Activated naive CD4-positive, alpha-beta T cell treated with anti-CD3 and anti-CD28 coated beads, Interleukin-2, amount 50 U/mL, for 72 hours (primary cell): ENCODE measurements around the gene TUBGCP5. TPM values are rescaled to one million over a fixed set of nuclear protein-coding genes. Genes with fewer than 3 reads are reported as not detected.
"Not testable (repeated sequence)": the region's sequence is repeated elsewhere in the genome, so short reads cannot be mapped to it uniquely, and the experiment has no call there.

Experiments
- ATAC-seq, 2 donors: fragments of 150-1000 bp; cut with Tn5 transposase; 2 replicates each; pipeline ENCODE4 v1.10.0; 2021; ENCODE audit warnings: mild to moderate bottlenecking in 2 of 2, moderate library complexity in 2 of 2
- DNase-seq, 2 donors: peaks; one replicate each; pipeline ENCODE4 v3.0.0; 2021 to 2022; ENCODE audit warnings: low spot score in 2 of 2
- H3K27ac Mint-ChIP-seq, 2 donors: one replicate each; pipeline ENCODE4 v1.8.0; 2022; ENCODE audit warnings: mild to moderate bottlenecking in 2 of 2, mixed read lengths in 2 of 2
- H3K36me3 Mint-ChIP-seq, 2 donors: one replicate each; pipeline ENCODE4 v1.8.0; 2022; ENCODE audit warnings: mixed read lengths in 2 of 2
- H3K9me3 Mint-ChIP-seq, 2 donors: one replicate each; pipeline ENCODE4 v1.8.0; 2022; ENCODE audit warnings: mixed read lengths in 2 of 2
- total RNA-seq, 2 donors: library from RNA; stranded (reverse); gene quantifications; one replicate each; pipeline ENCODE4 v1.2.3, GENCODE V29; 2022

TUBGCP5 gene
- total RNA-seq, 2 donors from 2014 or later = 12.3 to 13.3 TPM

DNA sequence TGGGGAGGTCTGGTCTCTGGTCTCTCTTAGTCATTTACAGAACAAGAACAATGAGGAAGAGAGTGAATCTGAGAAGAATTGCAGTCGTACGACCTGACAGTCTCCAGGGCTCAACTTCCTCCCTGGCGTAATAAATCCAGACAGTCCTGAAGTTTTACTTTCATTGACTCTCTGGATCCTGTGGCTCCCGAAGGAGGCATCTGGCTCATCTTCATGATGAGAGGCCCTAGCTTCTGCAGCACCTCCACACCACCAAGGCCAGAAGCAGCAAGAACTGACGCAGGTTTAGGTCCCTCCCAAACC is 47.4 kb downstream of the TUBGCP5 start:
- no peak for DNase-seq
- no peak for ATAC-seq

DNA sequence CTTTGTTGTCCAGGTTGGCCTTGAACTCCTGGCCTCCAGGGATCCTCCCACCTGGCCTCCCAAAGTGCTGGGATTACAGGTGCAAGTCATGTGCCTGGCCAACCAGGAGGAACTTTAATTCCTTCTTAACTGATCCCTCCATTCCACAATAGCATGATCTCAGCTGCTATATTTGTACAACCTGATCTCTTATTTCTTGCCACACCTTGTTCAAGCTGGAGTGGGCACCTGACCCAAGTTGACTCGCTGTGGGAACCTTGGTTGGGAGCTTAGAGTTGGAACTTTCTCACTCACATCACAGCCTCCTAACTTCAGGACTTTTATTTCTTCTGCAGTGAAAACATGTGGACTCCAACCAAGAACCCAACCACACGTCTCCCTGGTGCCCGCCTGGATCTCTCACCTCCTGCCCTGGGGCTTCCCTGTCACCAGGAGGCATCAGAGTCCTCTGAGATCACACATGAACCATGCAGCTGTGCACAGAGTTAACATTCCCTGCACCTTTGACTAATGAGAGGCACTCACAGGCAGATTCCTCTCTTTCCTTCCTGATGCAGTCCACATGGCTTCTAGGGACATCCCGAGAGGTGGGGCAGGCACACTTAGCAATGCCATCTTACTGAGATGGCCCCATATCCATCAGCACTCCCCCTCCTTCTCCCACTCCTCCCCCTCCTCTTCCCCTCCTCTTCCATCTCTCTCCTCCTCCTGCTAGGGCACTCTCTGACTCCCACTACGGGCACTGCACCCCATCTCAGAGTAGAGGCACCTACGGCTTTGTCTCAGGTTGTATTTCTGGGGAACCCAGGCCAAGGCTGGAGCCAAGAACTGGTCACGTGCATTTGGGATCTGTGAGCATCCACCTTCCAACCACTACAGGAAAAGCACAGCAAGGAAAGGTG is 49.5 kb downstream of the TUBGCP5 start:
- DNase-seq (no peak), ATAC-seq (no peak)
- Mint-ChIP-seq H3K36me3 (no peaks in the 10 kb centered on the region), H3K9me3 (no peaks in the 10 kb centered on the region), H3K27ac (no peak overlapping the region)

More for the DNA sequence above, 47.4 kb downstream of the TUBGCP5 start:
- H3K9me3 Mint-ChIP-seq = no peaks in the 10 kb centered on the region
- no peak overlapping the region for H3K27ac Mint-ChIP-seq
- peaks cover 0 to 2% of the 10 kb centered on the region in 2 donors for H3K36me3 Mint-ChIP-seq

DNA sequence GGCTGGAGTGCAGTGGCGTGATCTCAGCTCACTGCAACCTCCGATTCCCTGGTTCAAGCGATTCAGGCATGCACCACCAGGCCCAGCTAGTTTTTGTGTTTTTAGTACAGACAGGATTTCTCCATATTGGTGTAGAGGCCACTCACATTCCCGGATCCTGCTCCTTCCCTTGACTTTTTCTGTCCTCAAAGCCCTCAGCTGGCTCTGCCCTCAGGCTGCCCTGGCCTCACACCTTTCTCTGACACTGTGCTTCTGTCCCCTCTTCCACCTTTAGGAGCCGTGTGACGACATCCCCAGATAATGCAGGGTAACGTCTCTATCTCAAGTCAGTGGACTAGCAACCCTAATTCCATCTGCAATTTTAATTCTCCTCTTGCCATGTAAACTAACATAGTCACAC is 50.6 kb downstream of the TUBGCP5 start:
- ATAC-seq (no peak), DNase-seq (no peak)
- H3K27ac Mint-ChIP-seq = no peak overlapping the region
- no peaks in the 10 kb centered on the region for H3K36me3 Mint-ChIP-seq
- H3K9me3 Mint-ChIP-seq = no peaks in the 10 kb centered on the region

DNA sequence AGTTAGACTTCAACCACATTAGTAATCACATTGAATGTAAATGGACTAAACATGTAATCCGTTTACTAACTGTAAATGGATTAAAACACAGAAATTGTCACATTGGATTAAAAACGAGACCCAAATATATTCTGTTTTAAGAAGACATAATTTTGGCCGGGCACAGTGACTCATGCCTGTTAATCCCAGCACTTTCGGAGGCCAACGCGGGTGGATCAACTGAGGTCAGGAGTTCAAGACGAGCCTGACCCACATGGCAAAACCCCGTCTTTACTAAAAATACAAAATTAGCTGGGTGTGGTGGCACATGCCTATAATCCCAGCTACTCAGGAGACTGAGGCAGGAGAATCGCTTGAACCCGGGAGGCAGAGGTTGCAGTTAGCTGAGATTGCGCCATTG is 57.4 kb downstream of the TUBGCP5 start:
- H3K27ac Mint-ChIP-seq, ATAC-seq, H3K9me3 Mint-ChIP-seq, DNase-seq, H3K36me3 Mint-ChIP-seq: not testable (repeated sequence)

DNA sequence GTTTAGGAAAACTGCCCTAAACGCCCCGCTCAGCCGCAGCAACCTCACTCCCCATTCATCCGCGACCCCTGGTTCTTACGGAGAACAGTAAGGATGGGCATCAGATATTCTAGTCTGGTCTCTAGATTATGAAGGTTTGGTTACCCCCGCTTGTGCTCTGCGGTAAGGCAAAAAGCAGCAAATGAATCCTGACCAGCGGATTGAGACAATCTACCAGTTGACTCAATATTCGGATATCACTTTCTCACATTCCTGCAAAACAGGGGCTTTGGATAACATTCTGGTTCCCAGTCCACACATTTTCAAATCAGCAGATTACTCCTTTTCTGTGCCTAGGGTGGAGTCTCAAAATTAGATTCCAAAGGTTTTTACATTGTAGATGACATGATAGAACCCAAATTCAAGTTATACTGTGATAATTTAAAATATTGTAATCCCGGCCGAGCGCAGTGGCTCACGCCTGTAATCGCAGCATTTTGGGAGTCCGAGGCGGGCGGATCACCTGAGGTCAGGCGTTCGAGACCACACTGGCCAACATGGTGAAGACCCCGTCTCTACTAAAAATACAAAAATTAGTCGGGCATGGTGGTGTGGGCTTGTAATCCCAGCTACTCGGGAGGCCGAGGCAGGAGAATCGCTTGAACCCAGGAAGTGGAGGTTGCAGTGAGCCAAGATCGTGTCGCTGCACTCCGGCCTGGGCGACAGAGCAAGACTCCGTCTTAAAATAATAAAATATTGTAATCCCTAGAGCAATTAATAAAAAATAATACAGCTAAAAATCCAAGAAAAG is 58.1 kb downstream of the TUBGCP5 start:
- Mint-ChIP-seq H3K27ac (no peak overlapping the region), H3K36me3 (peaks cover 6 to 9% of the 10 kb centered on the region in 2 donors), H3K9me3 (no peaks in the 10 kb centered on the region)
- DNase-seq (no peak), ATAC-seq (no peak)

DNA sequence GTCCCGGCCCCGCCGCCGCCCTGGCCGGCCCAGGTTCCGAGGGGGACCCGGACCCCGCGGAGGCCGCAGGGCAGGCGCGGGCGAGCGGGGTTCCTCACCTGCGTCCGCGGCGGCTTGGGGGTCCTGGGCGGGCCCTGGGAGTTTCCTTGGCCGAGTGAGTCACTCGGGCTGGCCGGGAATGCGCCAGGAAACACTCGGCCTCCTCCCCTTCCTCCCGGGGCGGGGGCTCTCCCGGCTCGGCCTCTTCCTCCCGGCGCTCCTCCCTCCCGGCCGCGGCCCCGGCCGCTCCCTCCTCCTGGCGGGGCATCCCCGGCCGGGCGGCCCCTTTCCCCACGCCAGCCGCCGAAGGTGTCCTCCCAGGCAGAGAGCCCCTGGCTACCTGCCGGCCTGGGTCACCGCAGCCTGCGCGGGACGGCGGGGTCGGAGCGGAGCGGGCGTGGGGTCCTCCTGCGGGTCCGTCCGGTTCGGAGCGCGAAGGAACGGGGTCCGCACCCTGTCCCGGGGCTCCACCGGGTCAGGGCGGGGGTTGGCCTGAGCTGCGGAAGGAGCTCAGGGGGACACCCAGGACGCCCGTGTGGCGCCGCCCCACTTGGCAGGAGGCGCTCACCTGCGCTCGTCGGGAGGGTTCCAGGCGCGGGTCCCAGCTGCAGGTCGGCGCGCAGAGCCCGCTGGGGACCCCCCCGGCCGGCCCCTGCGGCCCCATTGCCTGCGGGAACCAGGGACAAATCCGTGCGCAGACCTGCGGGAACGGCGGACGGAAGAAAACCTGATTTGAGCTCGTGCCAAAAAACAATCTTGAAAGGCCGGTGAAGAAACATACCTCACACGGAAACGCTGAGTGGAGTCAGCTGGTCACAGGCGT is 58.9 kb downstream of the TUBGCP5 start, which contains the start of gene CYFIP1:
Gene CYFIP1, minus strand, starts transcription at position 180 of the 862 bp plus-strand sequence. CDS start 33,083 bp downstream, outside the sequence.
- DNase-seq (peak; percentile 20 to 78), ATAC-seq (peak; percentile 49 to 86)
- H3K27ac Mint-ChIP-seq = no peak within 1 kb of the TSS
- H3K9me3 Mint-ChIP-seq = no peaks in the 10 kb centered on the region
- H3K36me3 Mint-ChIP-seq = peaks cover 6 to 9% of the 10 kb centered on the region in 2 donors

DNA sequence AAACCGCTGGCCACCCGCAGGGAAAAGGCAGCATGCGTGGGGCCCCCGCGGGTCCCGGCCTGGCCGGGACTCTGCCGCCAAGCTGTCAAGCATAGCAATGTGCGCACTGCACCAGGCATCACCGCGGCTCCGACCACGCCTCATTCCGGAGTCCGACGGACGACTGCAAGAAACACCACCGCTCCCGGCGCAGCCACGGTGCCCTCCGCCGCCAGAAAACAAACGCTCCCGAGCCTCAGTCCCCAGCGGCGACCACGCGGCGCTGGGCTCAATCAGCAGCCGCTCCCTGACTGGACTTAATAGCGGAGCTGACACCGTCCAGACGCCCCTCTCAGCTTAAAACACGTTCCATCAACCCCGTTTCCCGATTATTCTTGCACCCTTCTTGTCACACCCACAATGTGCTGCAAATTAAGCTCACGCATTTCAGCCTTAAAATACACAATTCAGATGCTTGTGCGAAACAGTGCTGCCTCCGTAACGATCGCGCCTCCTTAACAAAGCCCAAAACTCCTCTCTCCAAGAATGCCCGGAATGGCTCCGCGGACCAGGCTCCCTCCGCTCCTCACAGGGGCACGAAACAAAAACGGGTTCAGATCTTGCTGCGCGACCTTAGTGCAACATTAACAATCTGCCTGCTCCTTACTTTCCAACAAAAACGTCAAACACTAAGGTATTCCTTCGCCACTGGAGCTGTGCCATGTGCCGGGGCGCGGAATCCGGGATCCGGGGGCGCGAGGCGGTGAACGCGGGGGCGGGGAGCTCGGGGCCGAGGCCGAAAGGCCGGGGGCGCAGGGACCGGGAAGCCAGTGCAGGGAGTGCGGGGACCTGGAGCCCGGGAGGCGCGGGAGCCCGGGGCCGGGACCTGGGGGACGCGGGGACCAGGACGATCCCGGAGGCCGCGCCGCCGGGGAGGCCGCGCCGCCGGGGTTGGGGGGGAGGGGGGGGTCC is 59.9 kb downstream of the TUBGCP5 start:
- Mint-ChIP-seq H3K36me3 (peaks cover 6 to 9% of the 10 kb centered on the region in 2 donors), H3K9me3 (no peaks in the 10 kb centered on the region), H3K27ac (no peak overlapping the region)
- DNase-seq (peak in 1 of 2 donors; percentile 39), ATAC-seq (peak; percentile 39 to 77)

DNA sequence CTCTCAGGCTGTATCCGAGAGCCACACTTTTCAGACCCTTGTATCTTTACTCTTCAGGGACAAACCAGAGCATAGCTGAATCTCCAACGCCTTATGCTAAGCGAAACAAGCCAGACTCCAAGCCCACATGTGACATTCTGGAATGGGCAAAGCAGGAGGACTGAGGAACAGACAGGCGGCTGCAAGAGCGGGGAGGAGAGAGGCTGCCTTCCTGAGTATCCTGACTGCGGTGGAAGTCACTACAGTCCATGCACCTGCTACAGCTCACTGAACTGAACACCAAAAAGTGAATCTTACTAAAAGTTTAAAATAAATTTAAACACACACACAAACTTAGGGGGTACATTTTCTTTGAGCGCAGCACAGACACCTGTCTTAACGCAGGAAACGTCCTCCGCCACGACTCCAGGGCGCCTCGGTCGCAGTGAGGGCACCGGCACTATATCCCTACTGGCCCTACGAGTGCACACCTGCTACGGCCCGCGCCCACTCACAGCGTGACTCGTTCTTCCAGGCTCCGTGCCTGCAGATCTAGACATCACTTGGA is 60.6 kb downstream of the TUBGCP5 start:
- ATAC-seq (peak; percentile 16 to 62), DNase-seq (no peak)
- Mint-ChIP-seq H3K36me3 (peaks cover 6 to 9% of the 10 kb centered on the region in 2 donors), H3K9me3 (no peaks in the 10 kb centered on the region), H3K27ac (no peak overlapping the region)

DNA sequence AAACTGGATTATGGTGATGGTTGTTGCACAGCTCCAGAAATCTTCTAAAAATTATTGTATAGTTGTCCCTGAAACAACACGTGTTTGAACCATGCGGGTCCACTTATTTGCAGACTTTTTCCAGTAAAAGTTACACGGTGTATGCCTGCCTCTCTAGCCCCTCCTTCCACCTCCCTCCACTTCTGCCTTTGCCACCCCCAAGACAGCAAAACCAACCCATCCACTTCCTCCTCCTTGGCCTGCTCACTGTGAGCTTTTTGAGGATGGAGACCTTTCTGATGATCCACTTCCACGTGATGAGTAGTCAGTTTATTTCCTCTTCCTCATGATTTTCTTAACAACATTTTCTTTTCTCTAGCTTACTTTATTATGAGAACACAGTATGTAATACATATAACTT is 64.6 kb downstream of the TUBGCP5 start:
- H3K36me3 Mint-ChIP-seq = peaks cover 5 to 8% of the 10 kb centered on the region in 2 donors
- no peak overlapping the region for H3K27ac Mint-ChIP-seq
- no peak for ATAC-seq
- DNase-seq = no peak
- no peaks in the 10 kb centered on the region for H3K9me3 Mint-ChIP-seq

DNA sequence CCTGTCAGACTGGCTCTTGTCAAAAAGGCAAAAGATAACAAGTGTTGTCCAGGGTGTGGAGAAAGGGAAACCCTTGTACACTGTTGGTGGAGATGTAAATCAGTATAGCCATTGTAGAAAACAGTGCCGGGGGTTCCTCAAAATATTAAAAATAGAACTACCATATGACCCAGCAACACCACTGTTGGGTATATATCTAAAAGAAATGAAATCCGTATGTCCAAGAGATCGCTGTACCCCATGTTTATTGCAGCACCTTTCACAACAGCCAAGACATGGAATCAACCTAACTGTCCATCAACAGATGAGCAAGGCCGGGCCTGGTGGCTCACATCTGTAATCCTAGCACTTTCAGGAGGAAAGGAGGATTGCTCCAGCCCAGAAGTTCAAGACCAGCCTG is 65.4 kb downstream of the TUBGCP5 start:
- H3K9me3 Mint-ChIP-seq = peaks cover 0 to 3% of the 10 kb centered on the region in 2 donors
- DNase-seq (no peak), ATAC-seq (no peak)
- no peak overlapping the region for H3K27ac Mint-ChIP-seq
- H3K36me3 Mint-ChIP-seq = peaks cover 6% of the 10 kb centered on the region in 2 donors

DNA sequence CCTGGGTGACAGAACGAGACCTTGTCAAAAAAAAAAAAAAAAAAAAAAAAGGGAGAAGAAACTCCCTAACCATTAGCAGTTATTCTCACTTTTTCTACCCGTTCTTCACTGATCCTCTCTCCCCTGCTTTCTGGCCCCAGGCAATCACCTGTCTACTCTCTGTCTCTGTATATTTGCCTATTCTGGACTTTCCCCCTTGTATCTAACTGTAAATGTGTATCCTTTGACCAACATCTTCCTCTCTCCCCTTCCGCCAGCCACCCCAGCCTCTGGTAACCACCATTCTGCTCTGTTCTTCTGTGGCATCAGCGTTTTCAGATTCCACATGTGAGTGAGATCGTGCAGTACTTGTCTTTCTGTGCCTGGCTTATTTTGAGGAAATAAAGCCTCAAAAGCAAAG is 66.1 kb downstream of the TUBGCP5 start:
- Mint-ChIP-seq H3K27ac (no peak overlapping the region), H3K9me3 (peaks cover 0 to 3% of the 10 kb centered on the region in 2 donors), H3K36me3 (peaks cover 6% of the 10 kb centered on the region in 2 donors)
- DNase-seq (no peak), ATAC-seq (no peak)

DNA sequence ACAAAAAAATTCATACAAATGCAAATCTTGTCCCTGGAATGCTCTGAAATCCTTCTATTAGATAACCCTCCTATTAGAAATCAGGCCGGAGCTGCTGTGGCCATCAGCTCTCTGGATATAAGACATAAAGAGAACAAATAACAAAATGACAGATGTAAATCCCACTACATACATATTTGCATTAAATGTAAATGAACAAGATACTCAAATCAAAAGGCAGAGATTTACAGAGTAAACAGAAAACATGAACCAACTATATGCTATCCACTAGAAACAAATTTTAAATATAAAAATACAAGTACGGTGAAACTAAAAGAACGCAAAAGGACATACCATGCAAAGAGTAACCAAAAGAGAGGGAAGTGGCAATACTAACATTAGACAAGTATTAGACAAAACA is 69.9 kb downstream of the TUBGCP5 start:
- no peak for ATAC-seq
- Mint-ChIP-seq H3K36me3 (peaks cover 6% of the 10 kb centered on the region in 2 donors), H3K27ac (no peak overlapping the region), H3K9me3 (peaks cover 0 to 3% of the 10 kb centered on the region in 2 donors)
- no peak for DNase-seq

DNA sequence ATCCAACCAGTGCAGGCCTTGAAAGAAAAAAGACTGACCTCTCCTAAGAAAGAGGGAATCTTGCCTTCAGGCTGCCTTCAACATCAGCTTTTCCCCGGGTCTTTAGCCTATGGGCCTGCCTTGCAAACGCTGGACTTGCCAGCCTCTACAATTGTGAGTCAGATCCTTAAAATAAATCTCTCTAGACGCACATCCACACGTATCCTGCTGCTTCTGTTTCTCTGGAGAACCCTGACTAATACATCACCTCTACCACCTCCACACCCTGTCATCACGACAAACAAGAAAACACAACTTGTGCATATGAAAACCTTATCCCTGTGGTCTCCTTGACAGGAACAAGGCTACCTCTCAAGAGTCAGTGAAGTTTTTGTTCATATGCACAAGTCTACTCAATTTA is 71.0 kb downstream of the TUBGCP5 start:
- ATAC-seq = no peak
- Mint-ChIP-seq H3K27ac (no peak overlapping the region), H3K9me3 (peaks cover 0 to 3% of the 10 kb centered on the region in 2 donors), H3K36me3 (peaks cover 6% of the 10 kb centered on the region in 2 donors)
- DNase-seq = no peak

DNA sequence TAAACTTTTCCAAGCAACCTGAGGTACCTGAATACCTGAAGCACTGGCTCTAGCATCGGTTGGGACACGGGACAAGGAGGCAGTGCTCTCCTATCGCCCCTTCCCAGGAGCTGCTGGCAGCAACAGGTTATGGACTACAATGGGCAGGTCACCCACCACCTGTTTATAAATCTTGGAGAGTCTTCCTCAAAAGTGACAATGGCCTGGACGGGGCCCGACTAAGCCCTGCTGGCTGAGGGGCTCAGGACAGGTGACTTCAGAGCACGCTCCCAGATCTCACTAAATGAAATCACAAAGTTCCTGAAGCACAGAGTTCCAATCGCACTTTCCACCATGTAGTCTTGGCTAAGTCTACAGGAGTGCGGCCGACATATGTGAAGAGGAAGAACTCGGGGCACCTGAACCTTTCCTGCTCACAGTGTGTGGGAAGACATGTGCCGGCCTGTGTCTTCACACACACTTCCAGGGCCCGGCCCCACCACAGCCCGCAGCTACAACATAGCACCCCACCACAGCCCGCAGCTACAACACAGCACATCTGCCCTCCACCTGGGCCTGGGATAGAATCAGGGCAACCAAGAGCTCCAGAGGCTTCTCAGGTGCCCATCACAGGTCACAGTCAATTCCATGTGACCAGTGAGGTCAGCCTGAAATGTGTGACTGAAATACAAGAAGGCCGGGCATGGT is 72.1 kb downstream of the TUBGCP5 start:
- DNase-seq (no peak), ATAC-seq (no peak)
- peaks cover 6% of the 10 kb centered on the region in 2 donors for H3K36me3 Mint-ChIP-seq
- H3K27ac Mint-ChIP-seq = no peak overlapping the region
- peaks cover 0 to 3% of the 10 kb centered on the region in 2 donors for H3K9me3 Mint-ChIP-seq
